HepG2 (cell line): ENCODE results near the gene TPR. TPM values are rescaled to one million over a fixed set of nuclear protein-coding genes. Genes with fewer than 3 reads are reported as not detected.

Experiments
- ATAD3A ChIP-seq: sonication (generic); formaldehyde crosslinking; IDR thresholded peaks from 2 replicates; pipeline ENCODE4 v1.4.0; 2020; ENCODE audit warnings: missing genetic modification reagents
- JARID2 ChIP-seq: sonication (generic); formaldehyde crosslinking; IDR thresholded peaks from 2 replicates; pipeline ENCODE4 v1.8.1; 2023; ENCODE audit warnings: missing genetic modification reagents, inconsistent platforms; ENCODE audit not compliant: insufficient replicate concordance
- MXD4 ChIP-seq: IDR thresholded peaks from 2 replicates; pipeline ENCODE4 v1.6.1; 2016; ENCODE audit warnings: mild to moderate bottlenecking, missing biosample characterization, missing genetic modification reagents
- NFKB2 ChIP-seq: sonication (generic); formaldehyde crosslinking; IDR thresholded peaks from 2 replicates; pipeline ENCODE4 v1.4.0; 2020; ENCODE audit warnings: missing genetic modification reagents, borderline replicate concordance
- ONECUT2 ChIP-seq: sonication (generic); formaldehyde crosslinking; IDR thresholded peaks from 2 replicates; pipeline ENCODE4 v1.4.0; 2020; ENCODE audit warnings: missing genetic modification reagents
- RORA ChIP-seq: sonication (generic); formaldehyde crosslinking; IDR thresholded peaks from 2 replicates; pipeline ENCODE4 v1.5.0; 2020; ENCODE audit warnings: mild to moderate bottlenecking, missing genetic modification reagents, moderate library complexity
- SCMH1 ChIP-seq: sonication (generic); formaldehyde crosslinking; IDR thresholded peaks from 2 replicates; pipeline ENCODE4 v1.9.0; 2021; ENCODE audit warnings: missing genetic modification reagents, mild to moderate bottlenecking, borderline replicate concordance
- SRSF1 ChIP-seq: fragments of 200-400 bp; formaldehyde crosslinking; optimal IDR thresholded peaks from 2 replicates; pipeline ENCODE3; 2017; ENCODE audit warnings: mild to moderate bottlenecking, low read depth, low read length, moderate library complexity
- SRSF4 ChIP-seq: fragments of 200-400 bp; formaldehyde crosslinking; IDR thresholded peaks from one replicate; pipeline ENCODE4 v1.6.1; 2018; ENCODE audit warnings: mild to moderate bottlenecking, low read depth, low read length, moderate library complexity; ENCODE audit not compliant: poor library complexity, severe bottlenecking
- STAT5B ChIP-seq: sonication (generic); formaldehyde crosslinking; IDR thresholded peaks from 2 replicates; pipeline ENCODE4 v1.4.0; 2020; ENCODE audit warnings: missing genetic modification reagents
- THRA ChIP-seq: sonication (generic); formaldehyde crosslinking; IDR thresholded peaks from 2 replicates; pipeline ENCODE4 v1.4.0; 2020; ENCODE audit warnings: missing genetic modification reagents, borderline replicate concordance
- WIZ ChIP-seq: sonication (generic); formaldehyde crosslinking; IDR thresholded peaks from 2 replicates; pipeline ENCODE4 v1.5.1; 2020; ENCODE audit warnings: mild to moderate bottlenecking, missing genetic modification reagents
- ZNF121 ChIP-seq: sonication (generic); formaldehyde crosslinking; IDR thresholded peaks from 2 replicates; pipeline ENCODE4 v1.5.0; 2020; ENCODE audit warnings: mild to moderate bottlenecking, missing genetic modification reagents
- ZNF230 ChIP-seq: sonication (generic); formaldehyde crosslinking; IDR thresholded peaks from 2 replicates; pipeline ENCODE4 v1.4.0; 2020; ENCODE audit warnings: mild to moderate bottlenecking, missing genetic modification reagents
- ZNF451 ChIP-seq: sonication (generic); formaldehyde crosslinking; IDR thresholded peaks from 2 replicates; pipeline ENCODE4 v1.5.0; 2020; ENCODE audit warnings: mild to moderate bottlenecking, missing genetic modification reagents
- ZNF556 ChIP-seq: sonication (generic); formaldehyde crosslinking; IDR thresholded peaks from 2 replicates; pipeline ENCODE4 v1.4.0; 2020; ENCODE audit warnings: mild to moderate bottlenecking, missing genetic modification reagents, borderline replicate concordance
- ZNF574 ChIP-seq: sonication (generic); formaldehyde crosslinking; IDR thresholded peaks from 2 replicates; pipeline ENCODE4 v1.4.0; 2020; ENCODE audit warnings: missing genetic modification reagents
- ZNF589 ChIP-seq: sonication (generic); formaldehyde crosslinking; conservative IDR thresholded peaks from 2 replicates; pipeline ENCODE4 v1.8.0; 2022; ENCODE audit warnings: mild to moderate bottlenecking, moderate library complexity, missing genetic modification reagents
- ZNF598 ChIP-seq: sonication (generic); formaldehyde crosslinking; IDR thresholded peaks from 2 replicates; pipeline ENCODE4 v1.5.1; 2020; ENCODE audit warnings: mild to moderate bottlenecking, missing genetic modification reagents, borderline replicate concordance
- ZNF644 ChIP-seq: IDR thresholded peaks from 2 replicates; pipeline ENCODE4 v1.6.1; 2016; ENCODE audit warnings: low read depth
- ZNF766 ChIP-seq: sonication (generic); formaldehyde crosslinking; IDR thresholded peaks from 2 replicates; pipeline ENCODE4 v1.5.0; 2020; ENCODE audit warnings: missing genetic modification reagents, borderline replicate concordance
- ZNF775 ChIP-seq: sonication (generic); formaldehyde crosslinking; IDR thresholded peaks from 2 replicates; pipeline ENCODE4 v1.4.0; 2020; ENCODE audit warnings: missing genetic modification reagents, mild to moderate bottlenecking, moderate library complexity, borderline replicate concordance
- ZNF841 ChIP-seq: sonication (generic); formaldehyde crosslinking; IDR thresholded peaks from 2 replicates; pipeline ENCODE4 v1.8.1; 2023; ENCODE audit warnings: missing genetic modification reagents, borderline replicate concordance
- polyA plus RNA-seq, 8 experiments: library from polyadenylated mRNA; depleted of rRNA in 3 of 8; stranded (reverse) in 7 of 8; unstranded in 1 of 8; fragments of >200 nt; fragmentation: Illumina TruSeq in 4 of 8; extraction: Trizol in 4 of 8; gene quantifications; 2 replicates each; pipeline versions ENCODE4 v1.2.1 to v1.2.3, GENCODE V29; 2011 to 2016; ENCODE audit warnings: low read depth in 4 of 8, missing spikeins in 1 of 8, mixed read lengths in 1 of 8; ENCODE audit not compliant: insufficient read depth in 1 of 8
- total RNA-seq, 5 experiments: library from RNA; depleted of rRNA; stranded (reverse); fragments of >200 nt; fragmentation: Illumina TruSeq; extraction: Trizol; gene quantifications; 2 replicates each; pipeline ENCODE4 v1.2.3, GENCODE V29; 2016; ENCODE audit warnings: low read depth in 1 of 5
- TF ChIP-seq, protein P1 (sequence below), 2 experiments: sonication (generic) in 1 of 2; formaldehyde crosslinking in 1 of 2; IDR thresholded peaks; 2 replicates each; pipeline versions ENCODE4 v1.4.0 to v1.6.1; 2018 to 2020; ENCODE audit warnings: missing genetic modification reagents in 2 of 2, borderline replicate concordance in 1 of 2, low read depth in 1 of 2, mild to moderate bottlenecking in 1 of 2, missing biosample characterization in 1 of 2

The TPR gene
- total and polyA plus RNA-seq, 2 of the 13 experiments (the other 11 are each of a cell fraction or from before 2014, with no cell fraction given) = 78.9 to 81.7 TPM

DNA sequence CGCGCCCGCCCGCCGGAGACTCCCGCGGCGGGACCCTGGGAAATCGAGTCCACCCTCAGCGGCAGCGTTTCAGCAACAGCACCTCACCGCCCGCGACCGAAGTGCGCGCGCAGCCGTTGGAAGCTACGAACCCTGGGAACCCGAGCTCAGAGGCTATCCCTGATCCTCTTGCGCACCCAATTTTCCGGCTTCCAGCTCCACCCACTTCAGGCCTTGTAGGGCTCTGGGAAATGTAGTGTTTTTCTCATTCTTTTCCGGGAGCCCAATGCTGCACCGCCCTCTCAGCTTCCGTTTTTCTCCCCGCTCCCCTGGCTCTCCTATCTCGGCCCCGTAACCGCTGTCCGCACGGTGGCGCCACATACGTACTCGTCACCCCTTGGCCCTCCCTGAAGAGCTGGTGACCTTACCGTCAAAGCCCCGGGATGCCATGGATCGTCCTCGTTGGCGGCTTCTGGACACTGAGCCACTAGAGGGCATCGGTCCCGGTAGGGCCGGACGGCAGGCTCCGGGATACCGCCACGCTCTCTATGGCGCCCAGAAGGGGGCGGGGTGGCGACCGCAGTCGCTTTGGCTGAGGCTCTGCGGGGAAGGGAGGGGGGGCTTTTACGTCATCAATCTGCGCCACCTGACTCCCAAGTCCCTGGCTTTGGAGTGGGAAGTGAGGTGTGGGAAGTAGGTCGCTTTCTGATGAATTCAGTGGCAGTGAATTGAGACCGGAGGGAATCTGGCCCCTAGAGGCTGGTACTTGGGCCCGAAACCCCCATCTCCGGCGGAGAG is at the start of gene TPR, which contains the start of gene ODR4 (continued):
- TF ChIP-seq ZNF766 (CRISPR knock-in tag) (no peak), ZNF589 (CRISPR knock-in tag) (0 out of 2 replicates have a peak, but pooled peaks have one; percentile 49), NFKB2 (no peak; the same call in 1 of the 2 replicates), JARID2 (CRISPR knock-in tag) (no peak), MXD4 (CRISPR knock-in tag) (peak; percentile 55; the same call in 1 of the 2 replicates), ZNF451 (CRISPR knock-in tag) (no peak), ZNF598 (CRISPR knock-in tag) (0 out of 2 replicates have a peak, but pooled peaks have one; percentile 31), SRSF1 (peak; percentile 32), ATAD3A (no peak), WIZ (CRISPR knock-in tag) (no peak), ZNF230 (CRISPR knock-in tag) (peak; percentile 50; the same call in 1 of the 2 replicates), ZNF841 (CRISPR knock-in tag) (no peak), ZNF556 (peak; percentile 92), ONECUT2 (CRISPR knock-in tag) (no peak), SRSF4 (no peak), ZNF775 (no peak), RORA (no peak), ZNF121 (CRISPR knock-in tag) (peak; percentile 35; the same call in 1 of the 2 replicates), THRA (CRISPR knock-in tag) (no peak; the same call in 1 of the 2 replicates), ZNF574 (CRISPR knock-in tag) (peak; percentile 98), SCMH1 (no peak), STAT5B (CRISPR knock-in tag) (no peak), ZNF644 (no peak)
- TF ChIP-seq, protein P1, sequence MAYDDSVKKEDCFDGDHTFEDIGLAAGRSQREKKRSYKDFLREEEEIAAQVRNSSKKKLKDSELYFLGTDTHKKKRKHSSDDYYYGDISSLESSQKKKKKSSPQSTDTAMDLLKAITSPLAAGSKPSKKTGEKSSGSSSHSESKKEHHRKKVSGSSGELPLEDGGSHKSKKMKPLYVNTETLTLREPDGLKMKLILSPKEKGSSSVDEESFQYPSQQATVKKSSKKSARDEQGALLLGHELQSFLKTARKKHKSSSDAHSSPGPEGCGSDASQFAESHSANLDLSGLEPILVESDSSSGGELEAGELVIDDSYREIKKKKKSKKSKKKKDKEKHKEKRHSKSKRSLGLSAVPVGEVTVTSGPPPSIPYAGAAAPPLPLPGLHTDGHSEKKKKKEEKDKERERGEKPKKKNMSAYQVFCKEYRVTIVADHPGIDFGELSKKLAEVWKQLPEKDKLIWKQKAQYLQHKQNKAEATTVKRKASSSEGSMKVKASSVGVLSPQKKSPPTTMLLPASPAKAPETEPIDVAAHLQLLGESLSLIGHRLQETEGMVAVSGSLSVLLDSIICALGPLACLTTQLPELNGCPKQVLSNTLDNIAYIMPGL (CRISPR knock-in tag; IDR thresholded peaks at IDR 0.05; ENCODE audit: borderline replicate concordance in 1 of 2, low read depth in 1 of 2) = peak; percentile 98 to 99; a peak in 3 of 4 replicates
